OCI-LY1 (cell line): Measurements from ENCODE around the gene CIZ1.

ENCODE experiments used
- EZH2 ChIP-seq: fragments of 200-600 bp; sonication (generic), shearing (Covaris generic); IDR thresholded peaks from 2 replicates; pipeline ENCODE4 v1.8.0; 2017; ENCODE audit warnings: borderline replicate concordance, mixed run types, mild to moderate bottlenecking, antibody characterized with exemption, low read length, moderate library complexity, mixed read lengths
- TF ChIP-seq, protein P1 (sequence below): fragments of 200-600 bp; sonication (generic), shearing (Covaris generic); IDR thresholded peaks from 2 replicates; pipeline ENCODE4 v1.5.1; 2017; ENCODE audit warnings: mild to moderate bottlenecking, antibody characterized with exemption, low read length, moderate library complexity, mixed read lengths

DNA sequence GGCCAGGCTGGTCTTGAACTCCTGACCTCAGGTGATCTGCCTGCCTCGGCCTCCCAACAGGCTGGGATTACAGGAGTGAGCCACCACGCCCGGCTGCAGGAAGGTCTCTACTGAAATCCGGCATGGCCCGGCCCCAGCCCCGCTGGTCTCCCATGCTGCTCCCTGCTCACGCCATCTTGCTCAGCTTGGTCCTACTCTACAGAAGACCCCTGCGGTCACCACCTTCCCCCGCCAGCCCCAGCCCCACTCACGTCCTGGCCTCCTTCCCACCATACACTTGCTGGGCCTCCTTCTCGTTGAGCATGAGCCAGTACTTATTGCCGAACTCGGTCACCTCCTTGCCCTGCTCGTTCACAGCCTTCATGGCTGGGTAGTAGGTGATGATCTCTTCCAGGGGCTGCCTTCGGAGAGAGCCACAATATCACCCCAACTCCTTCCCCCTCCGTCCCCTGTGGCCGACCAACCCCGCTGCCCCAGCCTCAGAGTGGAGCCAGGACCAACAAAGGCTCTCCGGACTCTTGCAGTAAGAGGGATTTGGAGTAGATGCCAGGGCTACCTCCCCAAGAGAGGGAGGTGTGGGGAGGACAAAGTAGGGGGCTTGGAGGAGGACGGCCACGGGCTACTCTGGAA is 67.8 kb downstream of the CIZ1 start:
- no peak for TF ChIP-seq EZH2
- TF ChIP-seq, protein P1, sequence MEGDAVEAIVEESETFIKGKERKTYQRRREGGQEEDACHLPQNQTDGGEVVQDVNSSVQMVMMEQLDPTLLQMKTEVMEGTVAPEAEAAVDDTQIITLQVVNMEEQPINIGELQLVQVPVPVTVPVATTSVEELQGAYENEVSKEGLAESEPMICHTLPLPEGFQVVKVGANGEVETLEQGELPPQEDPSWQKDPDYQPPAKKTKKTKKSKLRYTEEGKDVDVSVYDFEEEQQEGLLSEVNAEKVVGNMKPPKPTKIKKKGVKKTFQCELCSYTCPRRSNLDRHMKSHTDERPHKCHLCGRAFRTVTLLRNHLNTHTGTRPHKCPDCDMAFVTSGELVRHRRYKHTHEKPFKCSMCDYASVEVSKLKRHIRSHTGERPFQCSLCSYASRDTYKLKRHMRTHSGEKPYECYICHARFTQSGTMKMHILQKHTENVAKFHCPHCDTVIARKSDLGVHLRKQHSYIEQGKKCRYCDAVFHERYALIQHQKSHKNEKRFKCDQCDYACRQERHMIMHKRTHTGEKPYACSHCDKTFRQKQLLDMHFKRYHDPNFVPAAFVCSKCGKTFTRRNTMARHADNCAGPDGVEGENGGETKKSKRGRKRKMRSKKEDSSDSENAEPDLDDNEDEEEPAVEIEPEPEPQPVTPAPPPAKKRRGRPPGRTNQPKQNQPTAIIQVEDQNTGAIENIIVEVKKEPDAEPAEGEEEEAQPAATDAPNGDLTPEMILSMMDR, result no peak
